H1 (cell line): ENCODE results near the gene P3H2. TPM values are rescaled to one million over a fixed set of nuclear protein-coding genes. Genes with fewer than 3 reads are reported as not detected.

Experiments
- CTCF ChIA-PET: fragments of 300-600 bp; sonication (Branson Sonifier 250); formaldehyde crosslinking; loops from one replicate; lab custom pipeline; 2021; ENCODE audit not compliant: partially characterized antibody; lab: Charles Lee
- POLR2A ChIA-PET: fragments of 300-600 bp; sonication (Branson Sonifier 250); formaldehyde crosslinking; loops from one replicate; lab custom pipeline; 2021; ENCODE audit warnings: inconsistent platforms; ENCODE audit not compliant: partially characterized antibody; lab: Charles Lee
- DNase-seq, 2 experiments: peaks; one replicate each; pipeline versions ENCODE4 v3.0.0 to v3.0.0-alpha.2; 2010 to 2022; ENCODE audit warnings: low spot score in 2 of 2, low read depth in 1 of 2, mixed read lengths in 1 of 2
- FAIRE-seq: peaks from 2 replicates; lab custom pipeline; 2011; peaks lifted over from hg19 to GRCh38; lab: Jason Lieb, UNC
- H2AFZ ChIP-seq: 2 replicates; pipeline ENCODE4 v1.8.1; 2012; ENCODE audit warnings: low read length, inconsistent platforms
- H2AK5ac ChIP-seq: 2 replicates; pipeline ENCODE4 v1.6.1; 2013; ENCODE audit warnings: low read depth, low read length
- H2BK120ac ChIP-seq: replicated peaks from 2 replicates; pipeline ENCODE3; 2013; ENCODE audit warnings: low read depth, low read length, inconsistent platforms
- H2BK12ac ChIP-seq: 2 replicates; pipeline ENCODE4 v1.6.1; 2013; ENCODE audit warnings: low read depth, low read length
- H2BK15ac ChIP-seq: 2 replicates; pipeline ENCODE4 v1.6.1; 2013; ENCODE audit warnings: low read length
- H2BK20ac ChIP-seq: 2 replicates; pipeline ENCODE4 v1.6.1; 2013; ENCODE audit warnings: low read length
- H2BK5ac ChIP-seq: 2 replicates; pipeline ENCODE4 v1.6.1; 2013; ENCODE audit warnings: low read depth, low read length
- H3K14ac ChIP-seq: 2 replicates; pipeline ENCODE4 v1.6.1; 2013; ENCODE audit warnings: inconsistent platforms; ENCODE audit not compliant: insufficient read length
- H3K18ac ChIP-seq: 2 replicates; pipeline ENCODE4 v1.6.1; 2013; ENCODE audit warnings: low read length; ENCODE audit errors: extremely low read depth
- H3K23ac ChIP-seq: 2 replicates; pipeline ENCODE4 v1.6.1; 2013; ENCODE audit warnings: inconsistent platforms; ENCODE audit not compliant: insufficient read length
- H3K23me2 ChIP-seq: 2 replicates; pipeline ENCODE4 v1.6.1; 2013; ENCODE audit warnings: low read depth, low read length
- H3K27ac ChIP-seq: 2 replicates; pipeline ENCODE4 v1.6.1; 2011; ENCODE audit warnings: low read depth, low read length, inconsistent platforms
- H3K27me3 ChIP-seq, 4 experiments: replicated peaks in 1 of 4; 1 replicate in 1 of 4; 2 replicates in 3 of 4; pipeline versions ENCODE4 v1.6.1 to v1.8.1; 2011 to 2013; ENCODE audit warnings: low read length in 3 of 4, mild to moderate bottlenecking in 3 of 4, inconsistent platforms in 2 of 4, mixed read lengths in 2 of 4, moderate library complexity in 1 of 4; ENCODE audit not compliant: control insufficient read depth in 3 of 4, insufficient read depth in 3 of 4; ENCODE audit errors: extremely low read depth in 1 of 4
- H3K36me3 ChIP-seq, 4 experiments: 2 replicates each; pipeline versions ENCODE4 v1.6.1 to v1.8.1; 2011 to 2013; ENCODE audit warnings: mild to moderate bottlenecking in 4 of 4, low read length in 3 of 4, moderate library complexity in 2 of 4, control low read depth in 1 of 4, inconsistent platforms in 1 of 4; ENCODE audit not compliant: insufficient read depth in 4 of 4, control insufficient read depth in 2 of 4
- H3K4ac ChIP-seq: replicated peaks from 2 replicates; pipeline ENCODE3; 2013; ENCODE audit warnings: low read length, low read depth, mixed read lengths, inconsistent platforms; ENCODE audit not compliant: insufficient read length
- H3K4me1 ChIP-seq, 4 experiments: replicated peaks in 1 of 4; 1 replicate in 1 of 4; 2 replicates in 3 of 4; pipeline versions ENCODE4 v1.6.1 to v1.8.1; 2011 to 2013; ENCODE audit warnings: low read length in 3 of 4, inconsistent platforms in 2 of 4, mixed read lengths in 1 of 4; ENCODE audit not compliant: insufficient read depth in 4 of 4, control insufficient read depth in 3 of 4
- H3K4me2 ChIP-seq, 2 experiments: 2 replicates each; pipeline versions ENCODE4 v1.6.1 to v1.8.1; 2011 to 2013; ENCODE audit warnings: low read depth in 2 of 2, low read length in 2 of 2, control low read depth in 1 of 2, inconsistent platforms in 1 of 2, mild to moderate bottlenecking in 1 of 2; ENCODE audit not compliant: insufficient read depth in 1 of 2
- H3K4me3 ChIP-seq, 4 experiments: fragments of 200-600, 300-600 bp in 1 of 4; sonication (generic), shearing (Covaris generic), sonication (Bioruptor Twin) in 1 of 4; 2 replicates each; pipeline versions ENCODE4 v1.5.1 to v1.8.1; 2011 to 2016; ENCODE audit warnings: low read length in 4 of 4, low read depth in 3 of 4, control low read depth in 2 of 4, inconsistent platforms in 2 of 4, mild to moderate bottlenecking in 2 of 4, mixed read lengths in 1 of 4, moderate library complexity in 1 of 4; ENCODE audit not compliant: insufficient read depth in 2 of 4; ENCODE audit errors: extremely low read depth in 1 of 4
- H3K56ac ChIP-seq: replicated peaks from 2 replicates; pipeline ENCODE3; 2013; ENCODE audit warnings: low read depth, mild to moderate bottlenecking, mixed read lengths, low read length, inconsistent platforms; ENCODE audit not compliant: insufficient read length
- H3K79me1 ChIP-seq: 2 replicates; pipeline ENCODE4 v1.6.1; 2013; ENCODE audit warnings: low read depth, low read length, control low read depth
- H3K79me2 ChIP-seq, 2 experiments: 2 replicates each; pipeline versions ENCODE4 v1.6.1 to v1.8.1; 2012 to 2013; ENCODE audit warnings: low read length in 2 of 2, mild to moderate bottlenecking in 2 of 2, inconsistent platforms in 1 of 2; ENCODE audit not compliant: insufficient read depth in 2 of 2, control insufficient read depth in 1 of 2
- H3K9ac ChIP-seq, 4 experiments: replicated peaks in 1 of 4; 1 replicate in 1 of 4; 2 replicates in 3 of 4; pipeline versions ENCODE4 v1.6.1 to v1.8.1; 2011 to 2013; ENCODE audit warnings: low read depth in 3 of 4, low read length in 3 of 4, control low read depth in 2 of 4, mild to moderate bottlenecking in 2 of 4, moderate library complexity in 2 of 4, inconsistent platforms in 1 of 4; ENCODE audit errors: extremely low read depth in 1 of 4
- H3K9me3 ChIP-seq, 2 experiments: 2 replicates each; pipeline versions ENCODE4 v1.6.1 to v1.8.1; 2012 to 2013; ENCODE audit warnings: mild to moderate bottlenecking in 2 of 2, moderate library complexity in 2 of 2, control low read depth in 1 of 2, inconsistent platforms in 1 of 2, low read depth in 1 of 2, low read length in 1 of 2, mixed read lengths in 1 of 2; ENCODE audit not compliant: insufficient read depth in 2 of 2
- H4K20me1 ChIP-seq, 2 experiments: replicated peaks in 1 of 2; 2 replicates each; pipeline versions ENCODE3 to v1.8.1; 2011 to 2013; ENCODE audit warnings: inconsistent platforms in 2 of 2, low read length in 2 of 2, mild to moderate bottlenecking in 1 of 2; ENCODE audit not compliant: insufficient read depth in 2 of 2, control insufficient read depth in 1 of 2
- H4K5ac ChIP-seq: 2 replicates; pipeline ENCODE4 v1.6.1; 2013; ENCODE audit warnings: low read length, low read depth, mixed read lengths, inconsistent platforms; ENCODE audit not compliant: insufficient read length
- H4K8ac ChIP-seq: 2 replicates; pipeline ENCODE4 v1.8.0; 2013; ENCODE audit warnings: mild to moderate bottlenecking, moderate library complexity, low read length, inconsistent platforms; ENCODE audit not compliant: insufficient read depth; ENCODE audit errors: extremely low read depth
- H4K91ac ChIP-seq: replicated peaks from 2 replicates; pipeline ENCODE3; 2013; ENCODE audit warnings: low read length, mixed read lengths, inconsistent platforms; ENCODE audit not compliant: insufficient read length
- POU5F1 ChIP-seq: IDR thresholded peaks from 2 replicates; pipeline ENCODE4 v1.6.1; 2011; ENCODE audit warnings: low read depth, mild to moderate bottlenecking, low read length, moderate library complexity
- WGBS, 2 experiments: shearing (Covaris generic) in 1 of 2; methylation state at CpG; one replicate each; pipeline versions ENCODE4 v1.1.6 to v1.1.7; 2013 to 2015; ENCODE audit warnings: low lambda C conversion rate in 2 of 2, mixed read lengths in 2 of 2, inconsistent platforms in 1 of 2, low coverage in 1 of 2, missing lambda C conversion rate in 1 of 2; ENCODE audit not compliant: insufficient replicate concordance in 2 of 2, insufficient coverage in 1 of 2, insufficient read length in 1 of 2; ENCODE audit errors: extremely low coverage in 1 of 2, missing lambda C conversion rate in 1 of 2; 5-methylcytosine and 5-hydroxymethylcytosine counted together
- polyA plus RNA-seq, 7 experiments: library from polyadenylated mRNA; depleted of rRNA in 3 of 7; stranded (reverse) in 5 of 7; unstranded in 2 of 7; fragments of >200 nt in 5 of 7; fragments of 200-250 nt in 2 of 7; gene quantifications; 1 replicate in 5 of 7; 2 replicates in 1 of 7; 4 replicates in 1 of 7; pipeline versions ENCODE4 v1.2.1 to v1.2.3, GENCODE V29; 2011 to 2013; ENCODE audit warnings: missing spikeins in 2 of 7, mixed read lengths in 2 of 7
- total RNA-seq: library from RNA; stranded (reverse); fragmentation: NEBNext Ultra II Directional; extraction: Animal tissue kit (Norgen Biotek cat#: 25700); gene quantifications from 2 replicates; pipeline ENCODE4 v1.2.1, GENCODE V29; 2021

P3H2 gene
- total and polyA plus RNA-seq, 2 of the 8 experiments (the other 6 are each of a cell fraction or from before 2014, with no cell fraction given) = 40.5 to 60.4 TPM

GRCh38 chr3:190036631-190037030 lies 84.1 kb downstream of the P3H2 start:
- Histone ChIP-seq H4K20me1 (no peaks in the 10 kb centered on the region), H3K18ac (no peak overlapping the region), H3K79me2 (peaks cover 0 to 58% of the 10 kb centered on the region in 2 experiments; a peak in 2 of 4 replicates), H3K56ac (no peak overlapping the region), H3K4ac (no peak overlapping the region), H3K4me2 (no peak overlapping the region), H2AK5ac (no peak overlapping the region), H4K8ac (no peak overlapping the region), H3K36me3 (no peaks in the 10 kb centered on the region), H2BK5ac (no peak overlapping the region), H2BK12ac (no peak overlapping the region), H3K23ac (no peak overlapping the region), H3K79me1 (no peaks in the 10 kb centered on the region), H2BK20ac (no peak overlapping the region; the same call in 1 of the 2 replicates), H3K4me1 (peaks cover 0 to 21% (median 11%) of the 10 kb centered on the region in 4 experiments; a peak in 6 of 7 replicates), H3K27me3 (no peaks in the 10 kb centered on the region), H3K4me3 (no peak overlapping the region; a peak in 1 of 8 replicates), H3K9ac (no peak overlapping the region), H2BK120ac (peak overlapping the region; percentile 88), H3K23me2 (no peaks in the 10 kb centered on the region), H4K5ac (peak overlapping the region; percentile 46), H3K14ac (no peak overlapping the region), H3K27ac (no peak overlapping the region), H2AFZ (no peak overlapping the region), H2BK15ac (no peak overlapping the region), H3K9me3 (no peaks in the 10 kb centered on the region)
- POLR2A ChIA-PET = no interaction called here
- WGBS, 2 experiments = 65% methylated on average over 2 of the region's 2 CpGs; no CpG with 5 or more reads in 1 of the 2 experiments
- no peak for FAIRE-seq
- CTCF ChIA-PET = interaction anchor here (0.8 to 1.7 kb wide), 2 partner anchors 19 to 76 kb away, joined by 3 to 8 read pairs; no protein-coding TSS in a partner anchor
- no peak for DNase-seq
- TF ChIP-seq POU5F1 = no peak
- TF ChIP-seq, all 59 proteins: peak for 0
- peak overlapping the region; percentile 66 for H4K91ac ChIP-seq
